Measurements from ENCODE around the gene CAB39. TPM values are rescaled to one million over a fixed set of nuclear protein-coding genes. Genes with fewer than 3 reads are reported as not detected.

Gene CAB39
- total RNA-seq, 2 experiments from 2014 or later, result 86.6 to 97.5 TPM

DNA sequence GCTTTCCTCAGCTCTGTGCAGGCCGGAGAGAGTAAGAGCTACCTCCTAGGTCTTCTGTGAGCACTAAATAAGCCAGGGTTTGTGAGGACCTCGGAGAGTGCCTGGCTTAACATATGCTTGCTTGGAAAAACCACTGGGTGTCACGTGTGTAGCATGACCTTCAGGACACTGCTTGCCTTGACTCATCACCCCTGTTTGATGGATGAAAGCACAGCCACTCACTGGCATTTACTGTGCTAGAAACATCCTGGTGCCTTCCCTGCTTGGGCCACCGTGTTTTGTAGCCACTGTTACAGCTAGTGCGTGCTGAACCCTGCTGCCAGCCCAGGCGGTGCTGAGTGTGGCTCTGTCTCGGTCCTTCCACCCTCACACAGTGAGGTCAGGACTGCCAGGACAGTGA is 117.3 kb downstream of the CAB39 start:
- H3K36me3 Mint-ChIP-seq (ENCODE audit: low read depth), result no peaks in the 10 kb centered on the region
- CTCF ChIA-PET, result interaction anchor here (1.4 to 1.6 kb wide), 2 partner anchors 17 to 21 kb away, joined by 3 to 4 read pairs; no protein-coding TSS in a partner anchor
- intact Hi-C loops (cut with micrococcal nuclease), result no loop called here
- no peaks in the 10 kb centered on the region for H3K4me1 Mint-ChIP-seq (ENCODE audit: low read depth)
- no peak overlapping the region for H3K27ac Mint-ChIP-seq
- DNase-seq, result no peak
- peaks cover 37% of the 10 kb centered on the region for H3K27me3 Mint-ChIP-seq (ENCODE audit: low read depth)
- no peak overlapping the region for H3K4me3 Mint-ChIP-seq
- no peaks in the 10 kb centered on the region for H3K9me3 Mint-ChIP-seq

DNA sequence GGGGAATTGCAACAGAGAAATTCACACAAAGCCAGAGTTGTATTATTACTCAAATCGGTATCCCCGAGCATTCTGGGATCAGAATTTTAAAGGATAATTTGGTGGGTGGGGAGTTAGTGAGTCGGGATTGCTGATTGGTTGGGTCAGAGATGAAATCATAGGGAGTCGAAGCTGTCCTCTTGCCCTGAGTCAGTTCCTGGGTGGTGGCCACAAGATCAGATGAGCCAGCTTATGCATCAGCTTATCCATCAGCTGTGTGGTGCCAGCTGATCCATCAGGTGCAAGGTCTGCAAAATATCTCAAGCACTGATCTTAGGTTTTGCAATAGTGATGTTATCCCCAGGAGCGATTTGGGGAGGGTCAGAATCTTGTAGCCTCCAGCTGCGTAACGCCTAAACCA is 117.8 kb downstream of the CAB39 start:
- no peak overlapping the region for H3K27ac Mint-ChIP-seq

DNA sequence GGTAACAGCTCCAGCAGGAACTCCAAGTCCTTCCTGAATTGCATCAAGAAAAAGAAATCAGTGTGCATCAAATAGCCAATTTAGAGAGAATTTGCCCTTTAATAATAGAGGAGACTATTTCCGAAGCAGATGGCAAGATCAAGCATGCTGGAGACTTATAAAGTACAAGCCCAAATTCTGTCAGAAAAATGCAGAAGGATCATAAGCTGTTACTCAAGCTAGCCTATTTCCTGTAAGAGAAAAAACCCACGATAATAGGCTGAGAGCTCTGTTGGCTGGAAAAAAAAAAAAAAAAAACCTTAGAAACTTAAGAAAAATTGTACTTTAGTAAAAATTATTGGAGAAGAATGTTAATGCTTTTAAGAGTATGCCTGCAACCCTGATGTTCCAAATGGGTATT is 127.7 kb downstream of the CAB39 start:
- H3K4me1 Mint-ChIP-seq (ENCODE audit: low read depth), result peaks cover 8% of the 10 kb centered on the region
- no peak overlapping the region for H3K4me3 Mint-ChIP-seq
- no peak overlapping the region for H3K27ac Mint-ChIP-seq
- H3K9me3 Mint-ChIP-seq, result peaks cover 9% of the 10 kb centered on the region
- DNase-seq, result no peak
- H3K36me3 Mint-ChIP-seq (ENCODE audit: low read depth), result no peaks in the 10 kb centered on the region
- intact Hi-C loops (cut with micrococcal nuclease), result no loop called here
- CTCF ChIA-PET, result interaction anchor here (1.1 to 2.3 kb wide), 5 partner anchors 8 to 147 kb away, joined by 3 to 20 read pairs (median 7); no protein-coding TSS in a partner anchor
- H3K27me3 Mint-ChIP-seq (ENCODE audit: low read depth), result peaks cover 2% of the 10 kb centered on the region

More for the DNA sequence above, 117.8 kb downstream of the CAB39 start:
- DNase-seq, result peak; percentile 26
- CTCF ChIA-PET, result interaction anchor here (0.6 to 1.6 kb wide), 6 partner anchors 15 to 271 kb away, joined by 3 to 5 read pairs (median 4); no protein-coding TSS in a partner anchor
- no peaks in the 10 kb centered on the region for H3K4me1 Mint-ChIP-seq (ENCODE audit: low read depth)
- intact Hi-C loops (cut with micrococcal nuclease), result no loop called here
- no peak overlapping the region for H3K4me3 Mint-ChIP-seq
- H3K27me3 Mint-ChIP-seq (ENCODE audit: low read depth), result peaks cover 37% of the 10 kb centered on the region
- no peaks in the 10 kb centered on the region for H3K9me3 Mint-ChIP-seq
- no peaks in the 10 kb centered on the region for H3K36me3 Mint-ChIP-seq (ENCODE audit: low read depth)

DNA sequence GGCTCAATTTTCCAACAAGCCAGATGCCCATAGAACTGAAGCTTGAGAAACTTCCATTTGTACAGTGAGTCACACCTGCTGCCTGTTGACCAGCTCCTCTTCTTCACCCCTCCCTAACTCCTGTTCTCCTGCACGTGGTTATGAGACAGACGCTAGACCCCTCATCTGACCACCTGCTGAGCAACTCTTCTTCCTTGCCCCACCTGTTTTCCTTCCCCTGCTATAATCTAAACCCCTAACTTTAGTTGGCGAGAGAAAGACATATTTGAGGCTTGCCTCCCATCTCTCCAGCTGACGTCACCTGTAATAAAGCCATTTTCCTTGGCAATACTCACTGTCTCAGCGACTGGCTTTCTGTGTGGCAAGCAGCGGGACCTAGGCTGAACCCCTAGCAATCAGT is 129.8 kb downstream of the CAB39 start:
- DNase-seq, result no peak
- Mint-ChIP-seq H3K9me3 (peaks cover 11% of the 10 kb centered on the region), H3K27me3 (ENCODE audit: low read depth) (peaks cover 4% of the 10 kb centered on the region), H3K27ac (no peak overlapping the region), H3K36me3 (ENCODE audit: low read depth) (no peaks in the 10 kb centered on the region), H3K4me1 (ENCODE audit: low read depth) (peaks cover 12% of the 10 kb centered on the region), H3K4me3 (no peak overlapping the region)
- intact Hi-C loops (cut with micrococcal nuclease), result no loop called here
- CTCF ChIA-PET, result interaction anchor here (0.6 kb wide), 1 partner anchor 682 kb away, joined by 6 read pairs; no protein-coding TSS in a partner anchor

DNA sequence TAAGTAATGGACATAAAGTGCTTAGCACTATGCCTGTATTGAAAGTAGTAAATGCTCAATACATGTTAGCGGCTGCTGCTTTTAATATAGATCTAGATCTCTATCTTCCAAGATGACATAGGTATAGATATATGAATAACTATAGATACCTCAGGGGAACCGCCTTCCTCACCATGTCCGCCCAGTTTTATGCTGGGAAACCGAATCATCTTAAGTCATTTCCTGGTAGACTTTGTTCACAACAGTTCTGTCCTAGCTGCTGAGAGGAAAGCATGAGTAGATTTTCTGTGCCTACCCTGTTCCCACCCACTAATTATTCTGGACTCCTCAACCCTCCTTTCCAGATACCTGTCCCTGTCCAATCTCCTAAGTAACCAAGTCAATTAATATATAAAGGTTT is 130.5 kb downstream of the CAB39 start:
- H3K27ac Mint-ChIP-seq, result no peak overlapping the region
- peaks cover 16% of the 10 kb centered on the region for H3K4me1 Mint-ChIP-seq (ENCODE audit: low read depth)
- intact Hi-C loops (cut with micrococcal nuclease), result no loop called here
- CTCF ChIA-PET, result no interaction called here
- no peak for DNase-seq
- no peaks in the 10 kb centered on the region for H3K36me3 Mint-ChIP-seq (ENCODE audit: low read depth)
- no peak overlapping the region for H3K4me3 Mint-ChIP-seq
- peaks cover 6% of the 10 kb centered on the region for H3K9me3 Mint-ChIP-seq
- peaks cover 4% of the 10 kb centered on the region for H3K27me3 Mint-ChIP-seq (ENCODE audit: low read depth)

DNA sequence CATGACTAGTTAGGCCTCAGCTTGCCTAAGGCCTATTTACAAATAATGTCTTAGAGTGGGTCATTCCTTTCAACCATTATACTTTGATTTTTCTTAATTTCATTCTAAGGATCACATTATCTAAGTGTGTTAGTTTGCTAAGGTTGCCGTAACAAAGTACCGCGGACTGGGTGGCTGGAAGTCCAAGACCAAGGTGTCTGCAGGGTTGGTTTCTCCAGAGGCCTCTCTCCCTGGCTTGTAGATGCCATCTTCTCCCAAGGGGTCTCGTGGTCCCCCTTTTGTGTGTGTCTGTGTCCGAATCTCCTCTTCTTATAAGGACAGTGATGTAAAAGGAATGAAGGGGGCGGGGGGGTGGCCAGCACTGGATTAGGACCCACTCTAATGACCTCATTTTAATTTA is 133.7 kb downstream of the CAB39 start:
- intact Hi-C loops (cut with micrococcal nuclease), result loop anchor here (2.0 to 5.0 kb wide), 2 partner anchors 58 to 211 kb away; partner anchors contain the start of gene PSMD1
- no peak overlapping the region for H3K4me3 Mint-ChIP-seq
- H3K36me3 Mint-ChIP-seq (ENCODE audit: low read depth), result no peaks in the 10 kb centered on the region
- CTCF ChIA-PET, result interaction anchor here (0.9 to 4.9 kb wide), 4 partner anchors 20 to 141 kb away, joined by 3 to 29 read pairs (median 7); no protein-coding TSS in a partner anchor
- H3K27ac Mint-ChIP-seq, result no peak overlapping the region
- peaks cover 16% of the 10 kb centered on the region for H3K4me1 Mint-ChIP-seq (ENCODE audit: low read depth)
- H3K27me3 Mint-ChIP-seq (ENCODE audit: low read depth), result peaks cover 12% of the 10 kb centered on the region
- no peak for DNase-seq
- H3K9me3 Mint-ChIP-seq, result peaks cover 2% of the 10 kb centered on the region

DNA sequence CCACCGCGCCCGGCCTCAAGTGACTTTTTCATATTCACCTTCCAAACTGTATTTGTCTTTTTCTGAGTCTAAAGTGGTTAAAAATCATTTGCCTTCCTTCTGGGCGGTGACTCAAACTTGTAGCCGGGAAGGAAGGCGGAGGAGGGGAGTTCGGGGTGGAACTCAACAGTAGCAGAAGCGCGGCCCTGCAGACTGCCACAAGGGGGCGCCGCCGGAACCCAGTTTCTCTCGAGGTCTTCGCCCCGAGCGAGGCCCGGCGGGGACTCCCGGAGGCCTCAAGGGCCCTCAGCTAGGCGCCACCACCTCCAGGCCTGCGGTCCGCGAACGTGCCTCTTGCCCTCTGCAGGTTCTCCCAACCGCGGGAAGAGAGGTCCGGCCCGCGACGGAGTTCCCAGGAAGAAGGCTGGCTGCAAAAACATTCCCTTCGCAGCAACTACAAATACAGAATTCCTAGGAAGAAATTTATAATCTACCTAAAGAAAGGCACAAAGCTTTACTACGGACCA is 135.3 kb downstream of the CAB39 start:
- CTCF ChIA-PET, result interaction anchor here (0.6 to 5.3 kb wide), 23 partner anchors 8 to 346 kb away, joined by 3 to 47 read pairs (median 4); partner anchors contain the start of gene ITM2C
- intact Hi-C loops (cut with micrococcal nuclease), result loop anchor here (1.0 to 5.0 kb wide), 6 partner anchors 17 to 209 kb away; partner anchors contain the start of gene PSMD1
- Mint-ChIP-seq H3K4me3 (no peak overlapping the region), H3K4me1 (ENCODE audit: low read depth) (peaks cover 14% of the 10 kb centered on the region), H3K36me3 (ENCODE audit: low read depth) (no peaks in the 10 kb centered on the region), H3K27ac (peak overlapping the region; percentile 31), H3K9me3 (peaks cover 2% of the 10 kb centered on the region), H3K27me3 (ENCODE audit: low read depth) (peaks cover 13% of the 10 kb centered on the region)
- peak; percentile 97 for DNase-seq

DNA sequence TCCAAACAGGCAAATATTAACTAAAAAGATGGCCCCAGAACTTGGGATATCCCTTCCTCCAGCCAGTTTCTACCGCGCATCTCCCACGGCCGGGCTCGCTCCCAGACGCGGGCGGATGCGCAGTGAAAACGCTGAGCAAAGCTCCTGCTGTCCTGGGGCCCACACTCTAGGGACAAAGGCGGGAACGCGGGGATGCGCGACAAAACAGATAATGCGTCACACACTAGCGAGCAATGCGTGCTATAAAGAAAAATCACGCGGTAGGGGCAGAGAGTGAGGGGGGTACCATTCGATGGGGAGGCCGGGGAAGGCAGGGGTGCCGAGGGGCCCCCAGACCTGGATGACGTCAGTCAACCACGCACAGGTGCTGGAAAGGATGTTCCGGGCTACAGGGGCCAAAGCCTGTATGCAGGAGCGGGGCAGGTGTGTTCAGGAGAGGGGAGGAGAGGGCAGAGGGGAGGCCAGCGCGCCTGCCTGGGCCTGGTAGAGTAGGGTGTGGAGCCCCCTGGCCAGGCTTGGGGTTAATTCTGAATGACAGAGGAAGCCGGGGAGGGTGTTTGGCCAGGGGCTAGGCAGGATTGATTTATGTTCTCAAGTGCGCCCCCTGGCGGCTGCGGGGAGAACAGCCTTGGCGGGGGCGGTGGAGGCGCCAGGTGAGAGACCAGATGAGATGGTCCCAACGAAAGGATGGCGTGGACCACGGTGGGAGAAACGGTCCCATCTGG is 137.2 kb downstream of the CAB39 start:
- peak; percentile 77 for DNase-seq
- no peaks in the 10 kb centered on the region for H3K36me3 Mint-ChIP-seq (ENCODE audit: low read depth)

DNA sequence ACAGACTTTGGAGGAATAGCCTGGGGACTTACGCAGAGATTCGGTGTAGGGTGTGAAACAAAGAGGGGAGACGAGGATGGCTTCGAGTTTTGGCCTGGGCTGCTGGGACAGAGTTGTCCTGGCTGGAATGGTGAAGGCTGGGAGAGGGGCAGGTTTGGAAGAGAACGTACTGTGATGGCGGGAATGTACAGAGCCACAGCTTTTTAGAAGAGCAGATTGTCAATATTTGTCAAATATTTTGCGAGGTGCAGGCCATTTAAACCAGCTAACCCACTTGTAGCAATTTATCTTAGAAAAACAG is 137.7 kb downstream of the CAB39 start:
- Mint-ChIP-seq H3K4me1 (ENCODE audit: low read depth) (peaks cover 11% of the 10 kb centered on the region), H3K27ac (no peak overlapping the region), H3K36me3 (ENCODE audit: low read depth) (no peaks in the 10 kb centered on the region), H3K9me3 (peaks cover 2% of the 10 kb centered on the region), H3K27me3 (ENCODE audit: low read depth) (peaks cover 15% of the 10 kb centered on the region), H3K4me3 (no peak overlapping the region)
- DNase-seq, result no peak
- CTCF ChIA-PET, result interaction anchor here (0.5 to 5.3 kb wide), 15 partner anchors 9 to 378 kb away, joined by 3 to 47 read pairs (median 5); no protein-coding TSS in a partner anchor
- intact Hi-C loops (cut with micrococcal nuclease), result loop anchor here (1.0 kb wide), 1 partner anchor 26 kb away; no protein-coding TSS in a partner anchor

More for the DNA sequence above, 137.2 kb downstream of the CAB39 start:
- CTCF ChIA-PET, result interaction anchor here (0.5 to 5.3 kb wide), 15 partner anchors 9 to 183 kb away, joined by 3 to 47 read pairs (median 6); no protein-coding TSS in a partner anchor
- H3K27ac Mint-ChIP-seq, result no peak overlapping the region
- peaks cover 15% of the 10 kb centered on the region for H3K27me3 Mint-ChIP-seq (ENCODE audit: low read depth)
- peaks cover 2% of the 10 kb centered on the region for H3K9me3 Mint-ChIP-seq
- intact Hi-C loops (cut with micrococcal nuclease), result loop anchor here (1.0 to 5.0 kb wide), 3 partner anchors 25 to 208 kb away; partner anchors contain the start of gene PSMD1
- H3K4me1 Mint-ChIP-seq (ENCODE audit: low read depth), result peaks cover 11% of the 10 kb centered on the region
- H3K4me3 Mint-ChIP-seq, result no peak overlapping the region

DNA sequence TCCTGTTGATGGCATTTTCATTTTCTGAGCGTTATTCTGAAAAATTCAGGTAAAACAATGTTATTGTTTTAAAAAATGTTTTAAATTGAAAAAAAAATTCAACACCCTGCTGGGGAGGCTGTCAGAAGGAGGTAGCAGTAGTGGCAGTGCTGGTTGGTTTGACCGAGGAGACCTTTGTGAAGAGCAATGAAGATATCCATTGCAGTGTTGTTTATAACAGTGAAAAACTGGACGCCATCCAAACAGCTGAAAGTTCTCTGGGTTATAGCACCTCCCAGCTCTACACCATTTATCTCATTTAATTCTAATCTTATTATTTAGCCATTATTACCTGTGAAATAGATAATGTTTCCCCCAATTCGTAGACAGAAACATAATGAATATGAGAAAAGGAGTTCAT is 139.5 kb downstream of the CAB39 start:
- Mint-ChIP-seq H3K4me3 (no peak overlapping the region), H3K4me1 (ENCODE audit: low read depth) (peaks cover 9% of the 10 kb centered on the region), H3K27ac (no peak overlapping the region), H3K9me3 (no peaks in the 10 kb centered on the region), H3K36me3 (ENCODE audit: low read depth) (no peaks in the 10 kb centered on the region), H3K27me3 (ENCODE audit: low read depth) (peaks cover 16% of the 10 kb centered on the region)
- intact Hi-C loops (cut with micrococcal nuclease), result no loop called here
- no peak for DNase-seq
- CTCF ChIA-PET, result interaction anchor here (0.9 to 5.3 kb wide), 5 partner anchors 10 to 135 kb away, joined by 3 to 47 read pairs (median 7); no protein-coding TSS in a partner anchor

DNA sequence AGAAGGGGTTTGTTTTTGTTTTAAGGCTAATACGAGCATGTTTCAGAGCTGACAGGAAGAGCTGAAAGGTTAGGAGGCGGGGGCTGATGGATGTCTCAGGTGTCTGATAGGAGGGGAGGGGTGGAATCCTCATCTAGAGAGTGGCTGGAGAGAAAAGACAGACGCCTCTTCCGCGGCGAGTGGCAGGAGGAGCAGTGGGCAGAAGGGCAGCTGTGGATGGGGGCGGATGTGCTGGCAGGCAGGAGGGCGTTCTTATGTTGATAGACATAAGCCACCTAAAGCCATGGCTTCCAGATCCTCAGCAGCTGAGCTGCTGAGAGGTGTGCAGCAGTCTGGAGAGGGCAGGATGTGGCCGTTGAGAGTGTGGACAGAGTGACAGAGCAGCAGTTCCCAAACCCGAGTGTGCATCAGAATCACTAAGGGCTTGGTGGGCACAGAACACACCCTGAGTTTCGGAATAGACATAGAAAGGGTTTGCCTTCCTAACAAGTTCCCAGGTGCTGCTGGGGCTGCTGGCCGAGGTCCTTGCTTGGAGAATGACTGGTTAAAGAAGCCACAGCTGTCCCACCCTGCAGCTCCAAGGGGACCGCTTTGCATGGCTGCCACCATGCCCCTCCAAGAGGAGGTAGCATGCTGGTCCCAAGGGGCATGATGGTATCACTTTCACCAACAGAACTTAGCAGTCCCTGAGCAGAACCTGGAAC is 149.1 kb downstream of the CAB39 start:
- intact Hi-C loops (cut with micrococcal nuclease), result no loop called here
- peak; percentile 39 for DNase-seq
- Mint-ChIP-seq H3K27ac (no peak overlapping the region), H3K36me3 (ENCODE audit: low read depth) (no peaks in the 10 kb centered on the region), H3K4me3 (no peak overlapping the region), H3K9me3 (no peaks in the 10 kb centered on the region), H3K4me1 (ENCODE audit: low read depth) (peaks cover 35% of the 10 kb centered on the region), H3K27me3 (ENCODE audit: low read depth) (peaks cover 5% of the 10 kb centered on the region)
- CTCF ChIA-PET, result interaction anchor here (2.1 to 3.5 kb wide), 3 partner anchors 9 to 14 kb away, joined by 6 to 19 read pairs (median 13); no protein-coding TSS in a partner anchor

DNA sequence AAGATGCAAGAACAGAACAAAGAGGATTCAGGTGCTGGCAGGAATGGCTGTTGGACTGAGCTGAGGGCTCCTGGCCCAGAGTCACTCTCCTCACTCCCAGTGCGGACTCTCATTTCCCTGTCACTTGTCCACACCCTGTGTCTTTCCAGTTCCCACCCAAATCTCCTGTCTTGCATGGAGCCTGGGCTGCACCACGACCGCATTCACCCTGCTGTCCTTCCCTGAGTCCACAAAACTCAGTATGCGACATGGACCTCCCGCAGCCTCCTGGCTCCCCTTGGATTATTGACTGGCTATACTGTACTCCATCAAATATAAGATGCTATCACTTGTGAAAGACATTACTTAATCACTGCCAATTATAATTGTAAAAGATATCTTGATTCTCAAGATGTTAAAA is 149.7 kb downstream of the CAB39 start:
- CTCF ChIA-PET, result interaction anchor here (2.1 to 3.5 kb wide), 3 partner anchors 9 to 14 kb away, joined by 6 to 19 read pairs (median 13); no protein-coding TSS in a partner anchor
- DNase-seq, result no peak
- peaks cover 41% of the 10 kb centered on the region for H3K4me1 Mint-ChIP-seq (ENCODE audit: low read depth)
- H3K27ac Mint-ChIP-seq, result no peak overlapping the region
- no peaks in the 10 kb centered on the region for H3K9me3 Mint-ChIP-seq
- peaks cover 8% of the 10 kb centered on the region for H3K27me3 Mint-ChIP-seq (ENCODE audit: low read depth)
- H3K36me3 Mint-ChIP-seq (ENCODE audit: low read depth), result no peaks in the 10 kb centered on the region
- intact Hi-C loops (cut with micrococcal nuclease), result no loop called here
- H3K4me3 Mint-ChIP-seq, result no peak overlapping the region
